AG09319 (cell line): ENCODE results near the gene PTGES3.

ENCODE experiments used
- DNase-seq: peaks from one replicate; pipeline ENCODE4 v3.0.0-alpha.2; 2010; ENCODE audit warnings: low read depth; ENCODE audit errors: extremely low read depth
- TF ChIP-seq, protein P1 (sequence below): IDR thresholded peaks from 2 replicates; pipeline ENCODE4 v1.5.1; 2011; ENCODE audit warnings: low read depth, mild to moderate bottlenecking, inconsistent platforms, low read length, moderate library complexity

Gene PTGES3

DNA sequence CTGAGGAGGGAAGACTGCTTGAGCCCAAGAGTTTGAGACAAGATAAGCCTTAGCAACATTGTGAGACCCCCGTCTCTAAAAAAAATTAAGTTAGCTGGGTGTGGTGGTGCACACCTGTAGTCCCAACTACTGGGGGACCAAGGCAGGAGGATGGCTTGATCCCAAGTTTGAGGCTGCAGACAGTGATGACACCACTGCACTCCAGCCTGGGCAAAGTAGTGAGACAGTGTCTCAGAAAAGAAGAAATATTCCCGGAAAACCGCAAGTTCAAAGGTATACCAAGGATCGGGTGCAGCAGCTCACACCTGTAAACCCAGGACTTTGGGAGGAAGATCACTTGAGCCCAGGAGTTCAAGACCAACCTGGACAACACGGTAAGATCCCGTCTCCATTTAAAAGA, 5.8 kb downstream of the PTGES3 start:
- TF ChIP-seq, protein P1, sequence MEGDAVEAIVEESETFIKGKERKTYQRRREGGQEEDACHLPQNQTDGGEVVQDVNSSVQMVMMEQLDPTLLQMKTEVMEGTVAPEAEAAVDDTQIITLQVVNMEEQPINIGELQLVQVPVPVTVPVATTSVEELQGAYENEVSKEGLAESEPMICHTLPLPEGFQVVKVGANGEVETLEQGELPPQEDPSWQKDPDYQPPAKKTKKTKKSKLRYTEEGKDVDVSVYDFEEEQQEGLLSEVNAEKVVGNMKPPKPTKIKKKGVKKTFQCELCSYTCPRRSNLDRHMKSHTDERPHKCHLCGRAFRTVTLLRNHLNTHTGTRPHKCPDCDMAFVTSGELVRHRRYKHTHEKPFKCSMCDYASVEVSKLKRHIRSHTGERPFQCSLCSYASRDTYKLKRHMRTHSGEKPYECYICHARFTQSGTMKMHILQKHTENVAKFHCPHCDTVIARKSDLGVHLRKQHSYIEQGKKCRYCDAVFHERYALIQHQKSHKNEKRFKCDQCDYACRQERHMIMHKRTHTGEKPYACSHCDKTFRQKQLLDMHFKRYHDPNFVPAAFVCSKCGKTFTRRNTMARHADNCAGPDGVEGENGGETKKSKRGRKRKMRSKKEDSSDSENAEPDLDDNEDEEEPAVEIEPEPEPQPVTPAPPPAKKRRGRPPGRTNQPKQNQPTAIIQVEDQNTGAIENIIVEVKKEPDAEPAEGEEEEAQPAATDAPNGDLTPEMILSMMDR = no peak
- DNase-seq = no peak

DNA sequence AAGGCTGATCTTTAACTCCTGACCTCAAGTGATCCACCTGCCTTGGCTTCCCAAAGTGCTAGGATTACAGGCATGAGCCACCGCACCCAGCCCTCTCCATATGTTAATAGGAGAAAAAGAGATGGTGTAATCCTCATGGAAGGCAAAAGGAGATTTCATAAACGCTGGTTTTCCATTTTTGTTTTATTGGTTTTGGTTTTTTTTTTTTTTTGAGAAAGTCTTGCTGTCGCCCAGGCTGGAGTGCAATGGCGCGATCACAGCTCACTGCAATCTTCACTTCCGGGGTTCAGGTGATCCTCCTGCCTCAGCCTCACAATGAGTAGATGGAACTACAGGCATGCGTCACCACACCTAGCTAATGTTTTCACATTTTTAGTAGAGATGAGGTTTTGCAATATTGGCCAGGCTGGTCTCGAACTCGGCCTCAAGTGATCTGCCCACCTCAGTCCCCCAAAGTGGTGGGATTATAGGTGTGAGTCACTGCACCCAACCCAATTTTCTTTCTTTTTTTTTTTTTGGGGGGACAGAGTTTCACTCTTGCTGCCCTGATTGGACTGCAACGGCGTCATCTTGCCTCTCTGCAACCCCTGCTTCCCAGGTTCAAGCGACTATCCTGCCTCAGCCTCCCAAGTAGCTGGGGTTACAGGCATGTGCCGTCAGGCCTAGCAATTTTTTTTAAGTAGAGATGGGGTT, 8.1 kb downstream of the PTGES3 start:
- TF ChIP-seq, protein P1 = no peak
- DNase-seq = no peak

DNA sequence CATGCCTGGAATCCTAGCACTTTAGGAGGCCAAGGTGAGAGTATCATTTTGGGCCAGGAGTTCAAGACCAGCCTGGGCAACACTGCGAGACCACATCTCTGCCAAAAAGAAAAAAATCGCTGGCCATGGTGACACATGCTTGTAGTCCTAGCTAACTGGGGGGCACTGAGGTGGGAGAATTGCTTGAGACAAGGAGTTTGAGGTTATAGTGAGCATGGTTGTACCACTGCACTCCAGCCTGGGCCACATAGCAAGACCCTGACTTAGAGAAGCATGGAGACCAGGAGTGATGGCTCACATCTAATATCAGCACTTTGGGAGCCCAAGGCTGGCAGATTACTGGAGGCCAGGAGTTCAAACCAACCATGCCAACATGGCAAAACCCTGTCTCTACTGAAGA, 9.2 kb downstream of the PTGES3 start:
- TF ChIP-seq, protein P1 = no peak
- DNase-seq = no peak

DNA sequence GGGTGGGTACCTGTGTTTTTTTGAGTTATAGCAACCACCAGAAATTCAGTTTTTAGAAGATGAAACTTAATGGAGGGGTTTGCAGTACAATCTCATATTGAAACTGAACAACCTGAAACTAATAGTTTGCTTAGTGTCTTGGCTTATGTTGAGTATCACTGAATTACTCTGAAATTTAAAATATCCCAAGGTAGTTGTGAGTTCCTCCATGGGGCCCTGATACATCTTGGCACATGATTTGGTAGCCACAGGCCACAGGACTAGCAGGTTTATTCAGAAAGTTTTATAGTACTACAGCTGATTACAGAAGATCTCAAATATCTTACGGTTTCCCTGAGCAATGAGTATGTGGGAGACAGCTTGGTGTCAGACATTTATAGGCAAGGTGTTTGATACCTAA, 10.4 kb downstream of the PTGES3 start:
- no peak for DNase-seq
- TF ChIP-seq, protein P1 = no peak

DNA sequence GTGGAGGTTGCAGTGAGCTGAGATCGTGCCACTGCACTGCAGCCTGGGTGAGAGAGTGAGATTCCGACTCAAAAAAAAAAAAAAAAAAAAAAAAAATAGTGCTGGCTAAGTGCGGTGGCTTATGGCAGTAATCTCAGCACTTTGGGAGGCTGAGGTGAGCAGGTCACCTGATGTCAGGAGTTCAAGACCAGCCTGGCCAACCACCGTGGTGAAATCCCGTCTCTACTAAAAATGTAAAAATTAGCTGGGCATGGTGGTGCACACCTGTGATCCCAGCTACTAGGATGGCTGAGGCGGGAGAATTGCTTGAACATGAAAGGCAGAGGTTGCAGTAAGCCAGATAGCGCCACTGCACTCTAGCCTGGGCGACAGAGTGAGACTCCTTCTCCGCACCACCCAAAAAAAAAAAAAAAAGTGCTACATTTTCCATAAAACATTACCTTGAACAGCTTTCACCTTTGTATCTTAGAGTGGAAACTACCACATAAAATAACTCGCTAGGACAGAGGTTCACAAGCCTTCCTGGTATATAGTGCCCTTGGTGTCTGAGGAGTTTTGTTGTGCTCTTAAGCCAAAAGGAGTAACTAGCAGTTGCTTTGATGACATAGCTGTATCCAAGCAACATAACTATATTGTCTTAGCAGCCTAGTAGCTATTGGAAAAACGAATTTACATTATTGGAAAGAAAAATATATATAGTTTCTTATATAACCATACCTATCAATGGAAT, 11.1 kb downstream of the PTGES3 start:
- TF ChIP-seq, protein P1 = no peak
- DNase-seq = no peak

DNA sequence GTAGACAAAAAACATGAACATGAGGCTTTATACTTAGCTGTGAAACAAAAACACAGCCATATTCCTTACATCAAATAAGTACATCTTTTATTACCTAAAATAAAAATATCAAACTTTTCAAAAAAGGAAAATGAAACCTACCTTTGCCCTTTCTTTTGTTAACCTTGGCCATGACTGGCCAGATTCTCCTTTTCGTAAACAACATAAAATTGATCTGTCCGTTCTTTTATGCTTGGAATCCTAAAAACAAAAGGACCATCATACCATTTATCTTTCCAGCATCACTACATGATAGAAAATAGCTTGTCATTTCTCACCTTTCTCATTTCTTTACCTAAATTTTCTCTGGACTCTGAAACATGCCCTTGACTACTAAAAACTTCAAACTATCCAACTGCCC, 16.5 kb downstream of the PTGES3 start:
- TF ChIP-seq, protein P1 = no peak

DNA sequence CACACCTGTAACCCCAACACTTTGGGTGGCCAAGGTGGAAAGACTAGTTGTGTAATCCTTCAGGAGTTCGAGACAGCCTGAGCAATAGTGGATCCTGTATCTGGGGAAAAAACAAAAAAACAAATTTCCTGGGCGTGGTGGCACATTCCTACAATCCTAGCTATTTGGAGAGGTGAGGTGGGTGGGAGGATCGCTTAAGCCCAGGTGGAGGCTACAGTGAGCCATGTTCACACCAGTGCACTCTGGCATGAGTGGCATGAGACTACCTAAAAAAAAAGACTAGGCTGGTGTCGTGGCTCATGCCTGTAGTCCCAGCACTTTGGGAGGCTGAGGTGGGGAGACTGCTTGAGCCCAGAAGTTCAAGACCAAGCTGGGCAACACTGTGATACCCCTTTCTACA, 17.2 kb downstream of the PTGES3 start:
- DNase-seq = no peak
- TF ChIP-seq, protein P1 = no peak

More for the DNA sequence above, 16.5 kb downstream of the PTGES3 start:
- no peak for DNase-seq
